K562 (cell line): Measurements from ENCODE around the gene DTNA.

Source experiments
- BACH1 ChIP-seq: fragments of 200-800 bp; sonication (Bioruptor generic); IDR thresholded peaks from 2 replicates; pipeline ENCODE4 v1.6.1; 2016; ENCODE audit warnings: missing genetic modification characterization, missing compliant biosample characterization
- JUNB ChIP-seq: fragments of 450-650 bp; formaldehyde crosslinking; conservative IDR thresholded peaks from 2 replicates; pipeline ENCODE4 v1.4.0; 2020; ENCODE audit warnings: mild to moderate bottlenecking
- JUND ChIP-seq, 2 experiments: IDR thresholded peaks; 2 replicates in 1 of 2; 3 replicates in 1 of 2; pipeline ENCODE4 v1.6.1; 2011; ENCODE audit warnings: borderline replicate concordance in 2 of 2, low read depth in 2 of 2, low read length in 2 of 2, improper control_type of control experiment in 1 of 2, missing biosample characterization in 1 of 2, missing genetic modification characterization in 1 of 2, missing genetic modification reagents in 1 of 2
- NRF1 ChIP-seq, 2 experiments: fragments of 450-650 bp; IDR thresholded peaks in 1 of 2; conservative IDR thresholded peaks in 1 of 2; 2 replicates each; pipeline ENCODE4 v1.6.1; 2014; ENCODE audit warnings: mild to moderate bottlenecking in 2 of 2
- NUFIP1 ChIP-seq: fragments of 450-650 bp; IDR thresholded peaks from 2 replicates; pipeline ENCODE4 v1.6.1; 2018; ENCODE audit not compliant: partially characterized antibody
- PATZ1 ChIP-seq: fragments of 250-450 bp; sonication (Bioruptor Pico); IDR thresholded peaks from 2 replicates; pipeline ENCODE4 v1.5.0; 2020; ENCODE audit warnings: mild to moderate bottlenecking, borderline replicate concordance
- RCOR1 ChIP-seq, 2 experiments: IDR thresholded peaks; 2 replicates each; pipeline ENCODE4 v1.6.1; 2012; ENCODE audit warnings: low read depth in 2 of 2, low read length in 2 of 2, borderline replicate concordance in 1 of 2, improper control_type of control experiment in 1 of 2
- TEAD4 ChIP-seq, 2 experiments: sonication (generic) in 1 of 2; formaldehyde crosslinking in 1 of 2; IDR thresholded peaks; 2 replicates each; pipeline versions ENCODE4 v1.6.1 to v1.8.0; 2012 to 2022; ENCODE audit warnings: borderline replicate concordance in 1 of 2, inconsistent platforms in 1 of 2, low read length in 1 of 2, mild to moderate bottlenecking in 1 of 2, missing genetic modification reagents in 1 of 2
- THRA ChIP-seq: fragments of 450-650 bp; IDR thresholded peaks from 2 replicates; pipeline ENCODE4 v1.6.1; 2017; ENCODE audit warnings: mild to moderate bottlenecking, moderate library complexity
- ZNF830 ChIP-seq: fragments of 250-450 bp; sonication (Bioruptor Pico); IDR thresholded peaks from 2 replicates; pipeline ENCODE4 v1.5.0; 2021; ENCODE audit warnings: mild to moderate bottlenecking
- TF ChIP-seq, protein P1 (sequence below): fragments of 450-650 bp; formaldehyde crosslinking; conservative IDR thresholded peaks from 2 replicates; pipeline ENCODE4 v1.4.0; 2022; ENCODE audit warnings: mild to moderate bottlenecking, missing genetic modification characterization
- TF ChIP-seq, protein P2 (sequence below), 3 experiments: IDR thresholded peaks in 2 of 3; conservative IDR thresholded peaks in 1 of 3; 2 replicates each; pipeline ENCODE4 v1.5.1; 2011 to 2012; ENCODE audit warnings: low read length in 3 of 3, mild to moderate bottlenecking in 3 of 3, control low read depth in 2 of 3, improper control_type of control experiment in 1 of 3, inconsistent platforms in 1 of 3, low read depth in 1 of 3, mixed read lengths in 1 of 3, moderate library complexity in 1 of 3; ENCODE audit not compliant: insufficient read depth in 2 of 3
- TF ChIP-seq, protein P3 (sequence below), 2 experiments: fragments of 450-650 bp; formaldehyde crosslinking in 1 of 2; IDR thresholded peaks; 2 replicates each; pipeline versions ENCODE4 v1.4.0 to v1.6.1; 2014 to 2020; ENCODE audit warnings: mild to moderate bottlenecking in 2 of 2, borderline replicate concordance in 1 of 2, low read depth in 1 of 2

DNA sequence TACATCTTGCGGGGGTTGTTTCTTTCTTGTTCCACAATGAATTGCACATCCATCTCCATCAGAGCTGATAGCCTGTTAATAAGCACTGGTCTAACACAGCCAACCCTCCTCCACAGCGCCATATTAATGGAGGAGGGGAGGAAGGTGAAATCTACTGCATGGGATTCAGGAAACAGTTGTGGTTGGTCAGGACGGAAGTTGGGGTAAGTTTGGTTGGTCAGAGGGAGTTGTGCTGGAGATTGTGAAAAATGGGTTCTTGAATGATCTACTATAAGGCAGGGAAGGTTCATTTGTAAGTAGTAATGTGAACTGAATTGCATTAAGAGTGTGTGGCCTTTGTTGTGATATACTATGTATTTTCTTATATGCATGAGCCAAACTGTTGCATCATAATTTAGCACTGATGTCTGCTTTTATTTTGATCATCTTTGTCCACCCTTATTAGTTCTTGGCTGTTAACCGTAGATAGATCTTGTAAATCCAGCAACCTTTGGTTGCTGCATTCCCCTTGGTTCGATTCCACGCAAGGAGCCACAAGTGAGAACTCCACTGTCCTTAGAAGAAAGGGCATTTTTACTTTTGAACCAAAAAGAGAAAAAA is 180.5 kb downstream of the DTNA start:
- no peak for TF ChIP-seq THRA
- TF ChIP-seq, protein P1, sequence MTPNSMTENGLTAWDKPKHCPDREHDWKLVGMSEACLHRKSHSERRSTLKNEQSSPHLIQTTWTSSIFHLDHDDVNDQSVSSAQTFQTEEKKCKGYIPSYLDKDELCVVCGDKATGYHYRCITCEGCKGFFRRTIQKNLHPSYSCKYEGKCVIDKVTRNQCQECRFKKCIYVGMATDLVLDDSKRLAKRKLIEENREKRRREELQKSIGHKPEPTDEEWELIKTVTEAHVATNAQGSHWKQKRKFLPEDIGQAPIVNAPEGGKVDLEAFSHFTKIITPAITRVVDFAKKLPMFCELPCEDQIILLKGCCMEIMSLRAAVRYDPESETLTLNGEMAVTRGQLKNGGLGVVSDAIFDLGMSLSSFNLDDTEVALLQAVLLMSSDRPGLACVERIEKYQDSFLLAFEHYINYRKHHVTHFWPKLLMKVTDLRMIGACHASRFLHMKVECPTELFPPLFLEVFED (CRISPR knock-in tag) = no peak
- TF ChIP-seq, protein P2, sequence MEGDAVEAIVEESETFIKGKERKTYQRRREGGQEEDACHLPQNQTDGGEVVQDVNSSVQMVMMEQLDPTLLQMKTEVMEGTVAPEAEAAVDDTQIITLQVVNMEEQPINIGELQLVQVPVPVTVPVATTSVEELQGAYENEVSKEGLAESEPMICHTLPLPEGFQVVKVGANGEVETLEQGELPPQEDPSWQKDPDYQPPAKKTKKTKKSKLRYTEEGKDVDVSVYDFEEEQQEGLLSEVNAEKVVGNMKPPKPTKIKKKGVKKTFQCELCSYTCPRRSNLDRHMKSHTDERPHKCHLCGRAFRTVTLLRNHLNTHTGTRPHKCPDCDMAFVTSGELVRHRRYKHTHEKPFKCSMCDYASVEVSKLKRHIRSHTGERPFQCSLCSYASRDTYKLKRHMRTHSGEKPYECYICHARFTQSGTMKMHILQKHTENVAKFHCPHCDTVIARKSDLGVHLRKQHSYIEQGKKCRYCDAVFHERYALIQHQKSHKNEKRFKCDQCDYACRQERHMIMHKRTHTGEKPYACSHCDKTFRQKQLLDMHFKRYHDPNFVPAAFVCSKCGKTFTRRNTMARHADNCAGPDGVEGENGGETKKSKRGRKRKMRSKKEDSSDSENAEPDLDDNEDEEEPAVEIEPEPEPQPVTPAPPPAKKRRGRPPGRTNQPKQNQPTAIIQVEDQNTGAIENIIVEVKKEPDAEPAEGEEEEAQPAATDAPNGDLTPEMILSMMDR (IDR thresholded peaks at IDR 0.05 in 2 of 3, conservative IDR thresholded peaks at IDR 0.05 in 1 of 3; ENCODE audit: insufficient read depth in 2 of 3, low read depth in 1 of 3, low read length in 3 of 3) = no peak
- no peak for TF ChIP-seq BACH1
- TF ChIP-seq, protein P3, sequence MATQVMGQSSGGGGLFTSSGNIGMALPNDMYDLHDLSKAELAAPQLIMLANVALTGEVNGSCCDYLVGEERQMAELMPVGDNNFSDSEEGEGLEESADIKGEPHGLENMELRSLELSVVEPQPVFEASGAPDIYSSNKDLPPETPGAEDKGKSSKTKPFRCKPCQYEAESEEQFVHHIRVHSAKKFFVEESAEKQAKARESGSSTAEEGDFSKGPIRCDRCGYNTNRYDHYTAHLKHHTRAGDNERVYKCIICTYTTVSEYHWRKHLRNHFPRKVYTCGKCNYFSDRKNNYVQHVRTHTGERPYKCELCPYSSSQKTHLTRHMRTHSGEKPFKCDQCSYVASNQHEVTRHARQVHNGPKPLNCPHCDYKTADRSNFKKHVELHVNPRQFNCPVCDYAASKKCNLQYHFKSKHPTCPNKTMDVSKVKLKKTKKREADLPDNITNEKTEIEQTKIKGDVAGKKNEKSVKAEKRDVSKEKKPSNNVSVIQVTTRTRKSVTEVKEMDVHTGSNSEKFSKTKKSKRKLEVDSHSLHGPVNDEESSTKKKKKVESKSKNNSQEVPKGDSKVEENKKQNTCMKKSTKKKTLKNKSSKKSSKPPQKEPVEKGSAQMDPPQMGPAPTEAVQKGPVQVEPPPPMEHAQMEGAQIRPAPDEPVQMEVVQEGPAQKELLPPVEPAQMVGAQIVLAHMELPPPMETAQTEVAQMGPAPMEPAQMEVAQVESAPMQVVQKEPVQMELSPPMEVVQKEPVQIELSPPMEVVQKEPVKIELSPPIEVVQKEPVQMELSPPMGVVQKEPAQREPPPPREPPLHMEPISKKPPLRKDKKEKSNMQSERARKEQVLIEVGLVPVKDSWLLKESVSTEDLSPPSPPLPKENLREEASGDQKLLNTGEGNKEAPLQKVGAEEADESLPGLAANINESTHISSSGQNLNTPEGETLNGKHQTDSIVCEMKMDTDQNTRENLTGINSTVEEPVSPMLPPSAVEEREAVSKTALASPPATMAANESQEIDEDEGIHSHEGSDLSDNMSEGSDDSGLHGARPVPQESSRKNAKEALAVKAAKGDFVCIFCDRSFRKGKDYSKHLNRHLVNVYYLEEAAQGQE (IDR thresholded peaks at IDR 0.05; ENCODE audit: borderline replicate concordance) = no peak
- TF ChIP-seq, protein P3 (CRISPR knock-in tag; IDR thresholded peaks at IDR 0.05; ENCODE audit: low read depth) = no peak
- no peak for TF ChIP-seq NUFIP1
- no peak for TF ChIP-seq RCOR1 (IDR thresholded peaks at IDR 0.05; ENCODE audit: borderline replicate concordance in 1 of 2, low read depth in 2 of 2, low read length in 2 of 2)
- no peak for TF ChIP-seq JUNB
- no peak for TF ChIP-seq TEAD4 (IDR thresholded peaks at IDR 0.05; ENCODE audit: low read length)
- no peak for TF ChIP-seq TEAD4 (CRISPR knock-in tag; IDR thresholded peaks at IDR 0.05; ENCODE audit: borderline replicate concordance)
- no peak for TF ChIP-seq JUND (IDR thresholded peaks at IDR 0.05; ENCODE audit: borderline replicate concordance, low read depth, low read length)
- no peak for TF ChIP-seq JUND (tag; IDR thresholded peaks at IDR 0.05; ENCODE audit: borderline replicate concordance, low read depth, low read length)
- TF ChIP-seq NRF1 (conservative IDR thresholded peaks at IDR 0.05 in 1 of 2, IDR thresholded peaks at IDR 0.05 in 1 of 2) = no peak
- no peak for TF ChIP-seq ZNF830
- TF ChIP-seq PATZ1 = no peak
